HL-60 (cell line): Measurements from ENCODE around the gene CMTM8.
A peak's percentile ranks its signal among the peaks of the same experiment; 100 is the strongest.

Source experiments
- DNase-seq, 2 experiments: peaks; one replicate each; pipeline ENCODE4 v3.0.0-alpha.2; 2010 to 2020; ENCODE audit warnings: low read depth in 1 of 2, low spot score in 1 of 2
- H3K27ac ChIP-seq: fragments of 250-450 bp; sonication (Bioruptor Pico); replicated peaks from 2 replicates; pipeline ENCODE4 v1.5.1; 2020; ENCODE audit warnings: mild to moderate bottlenecking, moderate library complexity
- H3K27me3 ChIP-seq: fragments of 250-450 bp; sonication (Bioruptor Pico); 2 replicates; pipeline ENCODE4 v1.5.1; 2021; ENCODE audit warnings: mild to moderate bottlenecking, moderate library complexity; ENCODE audit not compliant: insufficient read depth, poor library complexity, severe bottlenecking
- H3K4me3 ChIP-seq: replicated peaks from 2 replicates; pipeline ENCODE4 v1.5.1; 2011; ENCODE audit warnings: mild to moderate bottlenecking, control low read depth, low read length; ENCODE audit not compliant: insufficient read depth
- GABPA ChIP-seq: IDR thresholded peaks from 2 replicates; pipeline ENCODE4 v1.6.1; 2012; ENCODE audit warnings: low read depth
- POLR2AphosphoS5 ChIP-seq: IDR thresholded peaks from 2 replicates; pipeline ENCODE4 v1.6.1; 2012; ENCODE audit warnings: low read depth
- SPI1 ChIP-seq: IDR thresholded peaks from 2 replicates; pipeline ENCODE4 v1.6.1; 2012; ENCODE audit warnings: low read depth, mild to moderate bottlenecking, borderline replicate concordance
- TF ChIP-seq, protein P1 (sequence below): IDR thresholded peaks from one replicate; pipeline ENCODE4 v1.5.1; 2011; ENCODE audit warnings: low read length, control low read depth, inconsistent platforms; ENCODE audit not compliant: insufficient read depth
- TF ChIP-seq, protein P2 (sequence below): IDR thresholded peaks from 2 replicates; pipeline ENCODE4 v1.6.1; 2012; ENCODE audit warnings: low read depth; ENCODE audit not compliant: insufficient replicate concordance

The CMTM8 gene

GRCh38 chr3:32398531-32398930, 160.1 kb downstream of the CMTM8 start:
- Histone ChIP-seq H3K27ac (peak overlapping the region; percentile 46), H3K4me3 (0 out of 2 replicates have a peak overlapping the region, but pooled peaks have one; percentile 5), H3K27me3 (no peaks in the 10 kb centered on the region)
- DNase-seq = peak in 1 of 2 experiments; percentile 64
- TF ChIP-seq, protein P1, sequence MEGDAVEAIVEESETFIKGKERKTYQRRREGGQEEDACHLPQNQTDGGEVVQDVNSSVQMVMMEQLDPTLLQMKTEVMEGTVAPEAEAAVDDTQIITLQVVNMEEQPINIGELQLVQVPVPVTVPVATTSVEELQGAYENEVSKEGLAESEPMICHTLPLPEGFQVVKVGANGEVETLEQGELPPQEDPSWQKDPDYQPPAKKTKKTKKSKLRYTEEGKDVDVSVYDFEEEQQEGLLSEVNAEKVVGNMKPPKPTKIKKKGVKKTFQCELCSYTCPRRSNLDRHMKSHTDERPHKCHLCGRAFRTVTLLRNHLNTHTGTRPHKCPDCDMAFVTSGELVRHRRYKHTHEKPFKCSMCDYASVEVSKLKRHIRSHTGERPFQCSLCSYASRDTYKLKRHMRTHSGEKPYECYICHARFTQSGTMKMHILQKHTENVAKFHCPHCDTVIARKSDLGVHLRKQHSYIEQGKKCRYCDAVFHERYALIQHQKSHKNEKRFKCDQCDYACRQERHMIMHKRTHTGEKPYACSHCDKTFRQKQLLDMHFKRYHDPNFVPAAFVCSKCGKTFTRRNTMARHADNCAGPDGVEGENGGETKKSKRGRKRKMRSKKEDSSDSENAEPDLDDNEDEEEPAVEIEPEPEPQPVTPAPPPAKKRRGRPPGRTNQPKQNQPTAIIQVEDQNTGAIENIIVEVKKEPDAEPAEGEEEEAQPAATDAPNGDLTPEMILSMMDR = no peak
- TF ChIP-seq SPI1 (no peak), POLR2AphosphoS5 (peak; percentile 23), GABPA (no peak)
- TF ChIP-seq, protein P2, sequence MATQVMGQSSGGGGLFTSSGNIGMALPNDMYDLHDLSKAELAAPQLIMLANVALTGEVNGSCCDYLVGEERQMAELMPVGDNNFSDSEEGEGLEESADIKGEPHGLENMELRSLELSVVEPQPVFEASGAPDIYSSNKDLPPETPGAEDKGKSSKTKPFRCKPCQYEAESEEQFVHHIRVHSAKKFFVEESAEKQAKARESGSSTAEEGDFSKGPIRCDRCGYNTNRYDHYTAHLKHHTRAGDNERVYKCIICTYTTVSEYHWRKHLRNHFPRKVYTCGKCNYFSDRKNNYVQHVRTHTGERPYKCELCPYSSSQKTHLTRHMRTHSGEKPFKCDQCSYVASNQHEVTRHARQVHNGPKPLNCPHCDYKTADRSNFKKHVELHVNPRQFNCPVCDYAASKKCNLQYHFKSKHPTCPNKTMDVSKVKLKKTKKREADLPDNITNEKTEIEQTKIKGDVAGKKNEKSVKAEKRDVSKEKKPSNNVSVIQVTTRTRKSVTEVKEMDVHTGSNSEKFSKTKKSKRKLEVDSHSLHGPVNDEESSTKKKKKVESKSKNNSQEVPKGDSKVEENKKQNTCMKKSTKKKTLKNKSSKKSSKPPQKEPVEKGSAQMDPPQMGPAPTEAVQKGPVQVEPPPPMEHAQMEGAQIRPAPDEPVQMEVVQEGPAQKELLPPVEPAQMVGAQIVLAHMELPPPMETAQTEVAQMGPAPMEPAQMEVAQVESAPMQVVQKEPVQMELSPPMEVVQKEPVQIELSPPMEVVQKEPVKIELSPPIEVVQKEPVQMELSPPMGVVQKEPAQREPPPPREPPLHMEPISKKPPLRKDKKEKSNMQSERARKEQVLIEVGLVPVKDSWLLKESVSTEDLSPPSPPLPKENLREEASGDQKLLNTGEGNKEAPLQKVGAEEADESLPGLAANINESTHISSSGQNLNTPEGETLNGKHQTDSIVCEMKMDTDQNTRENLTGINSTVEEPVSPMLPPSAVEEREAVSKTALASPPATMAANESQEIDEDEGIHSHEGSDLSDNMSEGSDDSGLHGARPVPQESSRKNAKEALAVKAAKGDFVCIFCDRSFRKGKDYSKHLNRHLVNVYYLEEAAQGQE = no peak

- Histone ChIP-seq H3K27me3 (no peaks in the 10 kb centered on the region), H3K27ac (peak overlapping the region; percentile 97), H3K4me3 (0 out of 2 replicates have a peak overlapping the region, but pooled peaks have one; percentile 5)
- peak in 1 of 2 experiments; percentile 49 for DNase-seq
- TF ChIP-seq SPI1 (no peak), GABPA (no peak), POLR2AphosphoS5 (no peak)
- TF ChIP-seq, protein P1 = peak; percentile 9
- TF ChIP-seq, protein P2 = no peak
Observed at GRCh38 chr3:32399030-32399620, 160.6 kb downstream of the CMTM8 start.

DNA sequence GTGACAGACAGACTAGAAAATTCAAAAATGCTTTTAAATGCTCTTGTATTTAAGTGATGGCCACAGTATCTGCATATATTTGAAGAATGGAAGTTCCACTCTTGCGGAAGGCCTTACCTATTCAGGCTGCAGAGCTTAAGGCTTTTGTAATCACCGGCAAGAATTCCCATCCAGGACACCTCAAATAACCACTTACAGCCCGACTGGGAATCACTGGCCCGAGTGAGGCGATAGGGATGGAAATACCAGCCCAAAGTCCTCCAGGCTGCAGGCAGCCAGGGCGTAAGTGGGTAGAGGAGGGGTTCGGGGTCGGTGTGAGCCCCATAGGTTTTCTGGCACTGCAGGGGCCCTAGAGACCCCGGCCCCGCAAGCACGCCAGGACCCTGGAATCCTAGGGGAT, 162.6 kb downstream of the CMTM8 start:
- H3K4me3 ChIP-seq = peak overlapping the region; percentile 40
- H3K27me3 ChIP-seq = no peaks in the 10 kb centered on the region
- peak overlapping the region; percentile 97 for H3K27ac ChIP-seq
- no peak for DNase-seq
- TF ChIP-seq GABPA = no peak
- TF ChIP-seq, protein P2 = no peak
- TF ChIP-seq, protein P1 = no peak
- no peak for TF ChIP-seq POLR2AphosphoS5
- TF ChIP-seq SPI1 = no peak
